GM18498 (cell line): Measurements from ENCODE around the gene SAP30BP.
A peak's percentile ranks its signal among the peaks of the same experiment; 100 is the strongest.
"Not testable (repeated sequence)": the region's sequence is repeated elsewhere in the genome, so short reads cannot be mapped to it uniquely, and the experiment has no call there.

Source experiments
- ATAC-seq: cut with Tn5 transposase; IDR thresholded peaks from one replicate; pipeline ENCODE4 v1.9.1; 2021; ENCODE audit warnings: mild to moderate bottlenecking, moderate library complexity; ENCODE audit not compliant: unreplicated experiment

The SAP30BP gene

GRCh38 chr17:75633486-75634375, 33.4 kb upstream of the SAP30BP start:
- no peak for ATAC-seq

- no peak for ATAC-seq
These were observed 32.8 kb upstream of the SAP30BP start for GRCh38 chr17:75634376-75634740.

GRCh38 chr17:75634754-75635609, 32.2 kb upstream of the SAP30BP start:
- no peak for ATAC-seq

DNA sequence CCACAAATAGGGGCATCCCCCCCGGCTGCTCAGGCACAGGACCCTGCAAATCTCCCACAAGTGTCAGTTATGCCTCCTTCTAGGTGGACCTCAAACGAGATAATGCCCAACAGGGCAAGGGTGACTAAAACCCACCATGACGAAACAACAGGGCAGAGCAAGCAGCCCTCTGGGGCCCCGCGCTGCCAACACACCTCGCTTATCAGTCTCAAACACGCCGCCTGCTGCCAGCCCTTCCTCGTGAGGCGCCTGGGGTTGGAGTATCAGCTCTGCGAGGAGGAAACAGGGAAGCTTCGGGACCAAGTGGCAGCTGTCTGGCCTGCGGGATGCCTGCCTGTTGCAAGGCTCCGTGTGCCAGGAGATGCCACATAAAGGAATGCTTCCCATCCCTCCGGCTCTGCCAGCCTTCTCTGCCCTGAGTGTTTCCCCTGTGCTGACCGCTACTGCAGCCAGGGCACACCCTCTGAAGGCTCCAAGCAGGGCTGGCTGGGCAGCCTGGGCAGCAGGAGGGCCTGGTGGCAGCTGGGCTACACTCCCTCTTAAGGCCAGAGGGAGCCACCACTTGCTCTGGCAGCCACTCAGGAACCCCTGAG, 31.4 kb upstream of the SAP30BP start:
- ATAC-seq = no peak

- no peak for ATAC-seq
These were observed 30.6 kb upstream of the SAP30BP start for GRCh38 chr17:75636381-75637142.

DNA sequence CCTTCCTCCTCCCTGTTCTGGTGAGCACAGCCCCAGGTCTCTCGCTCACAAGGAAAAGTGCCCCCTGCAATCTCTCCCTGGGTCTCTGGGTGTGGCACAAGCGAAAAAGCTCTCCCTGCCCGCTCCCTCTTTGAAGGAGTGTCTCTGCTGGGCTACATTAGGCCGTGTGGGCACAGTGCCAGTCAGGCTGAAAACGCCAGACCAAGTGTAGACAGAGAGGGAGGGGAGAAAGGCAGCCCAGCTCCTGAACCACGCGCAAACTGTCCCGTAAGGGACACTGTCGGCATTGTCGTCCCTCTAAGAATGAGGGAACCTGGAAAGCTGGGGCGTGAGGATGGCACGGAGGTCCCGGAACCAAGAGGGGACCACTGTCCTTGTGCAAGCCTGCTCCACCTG, 30.0 kb upstream of the SAP30BP start:
- ATAC-seq = no peak

DNA sequence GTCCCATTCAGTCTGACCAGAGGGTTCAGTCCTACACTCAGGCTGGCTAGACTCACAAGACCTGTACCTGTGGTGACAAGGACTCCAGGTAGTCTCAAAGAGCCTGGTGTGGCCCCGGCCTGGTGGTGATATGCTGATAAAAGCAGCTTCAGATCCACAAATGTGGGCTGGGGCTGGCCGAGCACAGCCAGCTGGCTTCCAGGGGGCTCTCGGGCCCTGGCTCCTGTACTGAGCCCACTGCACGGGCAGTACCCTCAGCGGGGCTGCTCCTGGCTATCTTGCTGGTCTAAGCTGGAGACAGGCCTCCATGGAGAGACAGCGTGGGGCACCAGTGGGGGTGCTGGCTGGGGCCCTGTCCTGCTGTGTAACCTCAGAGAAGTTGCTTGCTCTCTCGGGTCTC, 29.6 kb upstream of the SAP30BP start:
- no peak for ATAC-seq

- ATAC-seq = not testable (repeated sequence)
These were observed 29.1 kb upstream of the SAP30BP start for GRCh38 chr17:75638039-75638438.

- ATAC-seq = no peak
These were observed 28.2 kb upstream of the SAP30BP start for GRCh38 chr17:75638893-75639292.

- no peak for ATAC-seq
These were observed 27.8 kb upstream of the SAP30BP start for GRCh38 chr17:75639327-75639726.

GRCh38 chr17:75639771-75640555, 27.2 kb upstream of the SAP30BP start:
- ATAC-seq = no peak

- no peak for ATAC-seq
These were observed 26.5 kb upstream of the SAP30BP start for GRCh38 chr17:75640556-75641119.

DNA sequence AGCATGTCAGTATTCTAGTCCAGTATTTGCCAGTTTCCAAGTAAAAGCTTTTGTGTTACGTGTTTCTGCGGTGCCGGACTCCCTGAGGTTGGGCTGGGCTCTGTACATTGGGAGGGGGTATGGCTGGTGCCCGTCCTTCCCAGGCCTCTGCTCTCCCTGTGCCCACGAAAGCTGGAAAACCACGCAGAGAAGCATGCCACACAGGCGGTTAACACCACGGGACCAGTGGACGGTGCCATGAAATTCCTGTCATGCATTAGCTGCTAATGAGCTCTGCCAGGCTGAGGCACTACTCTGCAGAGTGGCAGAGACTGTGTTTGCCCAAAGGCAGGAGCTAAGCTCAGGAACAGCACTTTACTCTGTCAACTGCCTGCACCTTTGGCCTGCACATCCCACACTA, 25.8 kb upstream of the SAP30BP start:
- no peak for ATAC-seq

DNA sequence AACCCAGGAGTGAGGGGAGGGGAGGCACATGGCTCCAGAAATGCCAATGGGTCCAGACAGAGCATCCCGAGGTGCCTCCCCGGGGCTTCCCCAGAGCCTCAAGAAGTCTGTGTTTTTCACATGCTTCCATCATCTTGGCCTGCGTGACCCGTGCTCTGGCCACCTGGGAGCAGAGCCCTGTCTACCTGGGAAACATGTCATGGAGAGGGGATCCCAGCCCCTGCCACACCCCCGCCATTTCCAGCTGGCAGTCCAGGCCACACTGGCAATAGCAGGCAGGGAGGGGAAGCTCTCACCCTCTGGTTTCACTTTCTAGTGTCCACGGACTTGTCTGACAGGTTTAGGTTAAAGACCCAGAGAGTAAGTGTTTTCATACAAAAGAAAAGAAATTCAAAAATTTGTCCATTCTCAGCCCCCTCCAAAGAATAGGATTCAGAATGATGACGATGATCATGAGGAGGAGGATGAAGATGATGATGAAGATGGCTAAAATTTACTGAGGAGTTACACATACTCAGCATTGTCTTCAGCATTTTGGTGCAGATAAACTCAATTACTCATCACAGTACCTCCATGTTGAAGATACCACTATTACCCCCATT, 24.9 kb upstream of the SAP30BP start:
- ATAC-seq = no peak

- ATAC-seq = no peak
These were observed 24.1 kb upstream of the SAP30BP start for GRCh38 chr17:75642784-75643642.

DNA sequence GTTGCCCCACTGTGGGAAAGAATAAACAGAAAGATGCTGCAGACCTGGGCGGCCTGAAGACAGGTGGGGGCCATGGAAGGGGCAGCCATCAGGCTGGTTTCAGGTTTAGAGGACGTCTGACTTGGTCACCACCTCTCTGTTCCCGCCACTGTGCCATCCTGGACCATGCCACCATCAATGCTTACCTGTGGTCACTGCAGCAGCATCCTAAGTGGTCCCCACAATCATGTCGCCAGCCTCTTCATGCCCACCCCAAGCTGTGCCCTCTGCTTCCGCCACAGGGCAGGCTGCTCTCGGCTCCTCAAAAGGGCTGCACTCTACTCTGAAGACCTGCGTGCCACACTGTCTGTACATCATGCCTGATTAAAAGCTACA, 23.5 kb upstream of the SAP30BP start:
- no peak for ATAC-seq

DNA sequence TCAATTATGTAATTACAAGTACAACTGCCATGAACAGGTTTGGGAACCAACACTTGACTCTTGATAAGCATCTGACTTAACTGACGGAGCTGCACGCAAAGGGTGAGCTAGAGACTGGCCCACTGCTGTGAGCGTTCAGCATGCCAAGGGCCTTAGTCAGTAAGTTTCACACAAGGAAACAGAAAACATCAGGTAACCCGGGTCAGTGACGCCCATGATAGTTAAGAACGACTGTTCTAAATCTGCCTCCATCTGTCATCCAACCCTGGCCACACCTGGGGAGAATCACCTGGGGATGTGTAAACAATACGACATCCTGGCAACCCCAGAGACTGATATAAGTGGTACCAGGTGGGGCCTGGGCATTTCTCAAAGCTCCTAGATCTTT, 21.6 kb upstream of the SAP30BP start:
- no peak for ATAC-seq

DNA sequence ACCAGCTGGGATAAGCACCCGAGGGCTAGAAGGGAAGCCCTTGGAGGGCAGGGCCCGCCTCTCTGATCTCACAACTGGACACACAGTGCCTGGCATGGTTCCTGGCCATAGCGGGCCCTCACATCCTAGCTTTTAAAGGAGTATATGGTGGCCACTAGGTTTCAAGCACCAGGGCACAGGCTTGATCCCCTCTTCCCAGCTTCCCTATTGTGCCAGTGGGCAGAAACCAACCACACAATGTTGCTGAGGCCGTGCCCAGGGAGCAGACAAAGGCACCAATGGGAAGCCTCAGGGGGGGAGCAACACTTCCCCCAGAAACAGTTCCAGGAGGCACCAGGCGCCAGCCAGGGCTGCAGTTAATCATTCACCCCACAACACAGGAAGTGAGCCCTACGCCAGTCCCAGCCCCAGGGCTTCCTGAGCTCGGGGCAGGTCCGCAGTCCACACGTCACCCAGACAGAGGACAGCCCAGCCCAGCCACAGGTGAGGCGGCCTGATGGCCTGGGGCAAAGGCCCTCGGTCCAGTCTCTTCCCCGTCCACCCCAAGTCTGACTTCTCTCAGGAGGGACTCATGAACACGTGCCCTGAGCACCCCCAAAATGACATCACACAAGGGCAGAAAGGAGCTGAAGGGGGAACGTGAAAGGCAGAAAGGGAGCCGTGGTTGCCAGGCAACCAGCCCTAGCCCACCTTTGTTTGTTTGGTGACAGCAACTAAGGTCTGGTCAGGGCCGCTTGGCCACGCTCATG, 21.1 kb upstream of the SAP30BP start:
- ATAC-seq = peak; percentile 85
